ENCODE data around the gene CARD8. TPM values are rescaled to one million over a fixed set of nuclear protein-coding genes. Genes with fewer than 3 reads are reported as not detected.

Gene CARD8
- total RNA-seq, 1 donor from 2014 or later: 11.6 TPM

GRCh38 chr19:48169939-48170803, 85.5 kb downstream of the CARD8 start, which contains the start of the genes LIG1 and ZSWIM9:
LIG1 (minus strand) TSS chr19:48170344; CDS start chr19:48165566, 4,778 bp downstream.
ZSWIM9 (plus strand) TSS chr19:48170680; CDS start chr19:48171803, 1,123 bp downstream.
- peak; percentile 91 for ATAC-seq

- ATAC-seq: peak; percentile 92
These were observed 86.2 kb downstream of the CARD8 start for GRCh38 chr19:48169578-48169938.

- no peak for ATAC-seq
These were observed 87.0 kb downstream of the CARD8 start for GRCh38 chr19:48168689-48169088.

- no peak for ATAC-seq
These were observed 97.4 kb downstream of the CARD8 start for GRCh38 chr19:48158210-48158790.

Other genes with a start within 250 kb of the CARD8 start
- not detected for gene CABP5, start 211.8 kb downstream of the CARD8 start, total RNA-seq
- gene PLA2G4C, start 145.1 kb downstream of the CARD8 start, total RNA-seq: 0.32 TPM
- 25.2 TPM for gene LIG1, start 85.6 kb downstream of the CARD8 start, total RNA-seq
- gene ZSWIM9, start 85.2 kb downstream of the CARD8 start, total RNA-seq: 2.4 TPM
- gene ZNF114, start 14.2 kb upstream of the CARD8 start, total RNA-seq: not detected
- gene EMP3, start 69.6 kb upstream of the CARD8 start, total RNA-seq: 7.6 TPM
- 5.5 TPM for gene TMEM143, start 108.0 kb upstream of the CARD8 start, total RNA-seq
- gene SYNGR4, start 108.5 kb upstream of the CARD8 start, total RNA-seq: not detected
- gene KDELR1, start 135.6 kb upstream of the CARD8 start, total RNA-seq: 86.6 TPM
- 0.04 TPM for gene GRIN2D, start 137.8 kb upstream of the CARD8 start, total RNA-seq
- 24.6 TPM for gene GRWD1, start 190.1 kb upstream of the CARD8 start, total RNA-seq
- gene KCNJ14, start 199.7 kb upstream of the CARD8 start, total RNA-seq: 0.76 TPM
- 47.2 TPM for gene CYTH2, start 213.5 kb upstream of the CARD8 start, total RNA-seq